Endothelial cell of umbilical vein (primary cell): ENCODE results near the gene ERBB2. TPM values are rescaled to one million over a fixed set of nuclear protein-coding genes. Genes with fewer than 3 reads are reported as not detected.

ENCODE experiments used
- BruUV-seq: library from RNA; stranded (reverse); fragments of 400-500 nt; replicated peaks from 2 replicates; lab custom pipeline; 2021; lab: Mats Ljungman, UMichigan
- CTCF ChIA-PET: fragments of 300-600, 350-600 bp; sonication (Branson Sonifier 250); formaldehyde crosslinking; loops from one replicate; lab custom pipeline; 2021; ENCODE audit warnings: antibody characterized with exemption, inconsistent platforms; lab: Charles Lee
- POLR2A ChIA-PET: fragments of 300-600, 350-600 bp; sonication (Branson Sonifier 250); formaldehyde crosslinking; loops from one replicate; lab custom pipeline; 2021; ENCODE audit warnings: antibody characterized with exemption, inconsistent platforms; lab: Charles Lee
- DNase-seq: peaks from one replicate; pipeline ENCODE4 v3.0.0-alpha.2; 2011; ENCODE audit warnings: low read depth, low spot score
- FAIRE-seq: peaks from 2 replicates; lab custom pipeline; 2011; peaks lifted over from hg19 to GRCh38; lab: Jason Lieb, UNC
- H2AFZ ChIP-seq: 2 replicates; pipeline ENCODE4 v1.6.0; 2012; ENCODE audit warnings: low read depth, low read length, control low read depth, inconsistent platforms
- H3K27ac ChIP-seq: 2 replicates; pipeline ENCODE4 v1.5.1; 2011; ENCODE audit warnings: low read depth, mild to moderate bottlenecking, control low read depth, low read length, moderate library complexity; ENCODE audit not compliant: insufficient read depth
- H3K27me3 ChIP-seq, 2 experiments: 2 replicates each; pipeline versions ENCODE4 v1.6.0 to v1.6.1; 2011; ENCODE audit warnings: low read length in 2 of 2, mixed read lengths in 1 of 2; ENCODE audit not compliant: control insufficient read depth in 2 of 2, insufficient read depth in 2 of 2
- H3K36me3 ChIP-seq, 2 experiments: 2 replicates in 1 of 2; 3 replicates in 1 of 2; pipeline ENCODE4 v1.5.1; 2011; ENCODE audit warnings: low read length in 2 of 2, mild to moderate bottlenecking in 1 of 2, moderate library complexity in 1 of 2; ENCODE audit not compliant: control insufficient read depth in 2 of 2, insufficient read depth in 2 of 2; ENCODE audit errors: extremely low read depth in 1 of 2
- H3K4me1 ChIP-seq: 3 replicates; pipeline ENCODE4 v1.5.1; 2011; ENCODE audit warnings: mild to moderate bottlenecking, low read length; ENCODE audit not compliant: control insufficient read depth, insufficient read depth; ENCODE audit errors: extremely low read depth
- H3K4me2 ChIP-seq: 2 replicates; pipeline ENCODE4 v1.6.1; 2011; ENCODE audit warnings: low read length, control low read depth, mixed read lengths; ENCODE audit not compliant: insufficient read depth
- H3K4me3 ChIP-seq, 3 experiments: fragments of 200-600 bp in 1 of 3; sonication (generic), shearing (Covaris generic) in 1 of 3; replicated peaks in 1 of 3; 2 replicates each; pipeline ENCODE4 v1.5.1; 2011 to 2016; ENCODE audit warnings: control low read depth in 3 of 3, low read length in 3 of 3, mild to moderate bottlenecking in 2 of 3, inconsistent platforms in 1 of 3, low read depth in 1 of 3, moderate library complexity in 1 of 3; ENCODE audit not compliant: insufficient read depth in 1 of 3
- H3K79me2 ChIP-seq: 2 replicates; pipeline ENCODE4 v1.6.0; 2012; ENCODE audit warnings: low read length, inconsistent platforms; ENCODE audit not compliant: control insufficient read depth, insufficient read depth
- H3K9ac ChIP-seq: replicated peaks from 2 replicates; pipeline ENCODE3; 2011; ENCODE audit warnings: low read length, control low read depth; ENCODE audit not compliant: insufficient read depth; ENCODE audit errors: extremely low read depth
- H3K9me1 ChIP-seq: replicated peaks from 3 replicates; pipeline ENCODE4 v1.6.0; 2011; ENCODE audit warnings: mild to moderate bottlenecking, low read length; ENCODE audit not compliant: control insufficient read depth, insufficient read depth; ENCODE audit errors: extremely low read depth
- H3K9me3 ChIP-seq: replicated peaks from 2 replicates; pipeline ENCODE4 v1.5.1; 2012; ENCODE audit warnings: low read length, inconsistent platforms; ENCODE audit not compliant: control insufficient read depth, insufficient read depth
- H4K20me1 ChIP-seq: replicated peaks from 2 replicates; pipeline ENCODE3; 2011; ENCODE audit warnings: mild to moderate bottlenecking, low read length; ENCODE audit not compliant: control insufficient read depth, insufficient read depth; ENCODE audit errors: extremely low read depth
- CTCF ChIP-seq, 2 donors: IDR thresholded peaks; 1 replicate in 1 of 2; 2 replicates in 1 of 2; pipeline ENCODE4 v1.5.1; 2011; ENCODE audit warnings: low read length in 2 of 2, mild to moderate bottlenecking in 2 of 2, moderate library complexity in 2 of 2, control low read depth in 1 of 2, inconsistent platforms in 1 of 2, low read depth in 1 of 2; ENCODE audit not compliant: insufficient read depth in 1 of 2; ENCODE audit errors: extremely low read depth in 1 of 2
- FOS ChIP-seq: IDR thresholded peaks from 2 replicates; pipeline ENCODE4 v1.6.1; 2011; ENCODE audit warnings: mild to moderate bottlenecking, low read length, moderate library complexity, borderline replicate concordance; ENCODE audit not compliant: insufficient read depth
- GATA2 ChIP-seq: IDR thresholded peaks from 2 replicates; pipeline ENCODE4 v1.7.0; 2011; ENCODE audit warnings: low read depth, mild to moderate bottlenecking, moderate library complexity, mixed read lengths, low read length; ENCODE audit not compliant: insufficient read length, insufficient read depth
- MAX ChIP-seq: IDR thresholded peaks from 2 replicates; pipeline ENCODE4 v1.6.1; 2011; ENCODE audit not compliant: insufficient read depth, insufficient read length
- MYC ChIP-seq: IDR thresholded peaks from one replicate; pipeline ENCODE4 v1.6.1; 2011; ENCODE audit warnings: mild to moderate bottlenecking, low read depth, low read length
- POLR2A ChIP-seq: IDR thresholded peaks from 2 replicates; pipeline ENCODE4 v1.6.1; 2012; ENCODE audit warnings: low read depth, mild to moderate bottlenecking, control low read depth, low read length
- POLR2AphosphoS5 ChIP-seq: IDR thresholded peaks from 2 replicates; pipeline ENCODE4 v1.6.1; 2012; ENCODE audit warnings: low read depth, mild to moderate bottlenecking, control low read depth, low read length, moderate library complexity; ENCODE audit not compliant: insufficient read depth
- dilution Hi-C: fragments of 300-500 bp; cut with MboI; formaldehyde crosslinking; loops from one replicate; pipeline ENCODE4 v1.15.0; 2019; ENCODE audit warnings: low sequenced_read_pairs; ENCODE audit not compliant: extremely low pct_ligation_motif_present
- intact Hi-C: fragments of 100-400 bp; cut with micrococcal nuclease; formaldehyde crosslinking; loops from one replicate; pipeline ENCODE4 v1.10.0; 2022
- polyA plus RNA-seq, 4 experiments: library from polyadenylated mRNA; depleted of rRNA in 3 of 4; stranded (reverse) in 3 of 4; unstranded in 1 of 4; fragments of >200 nt; gene quantifications; 2 replicates each; pipeline versions ENCODE4 v1.2.1 to v1.2.3, GENCODE V29; 2011 to 2012; ENCODE audit warnings: missing spikeins in 1 of 4
- total RNA-seq: library from RNA; stranded (reverse); gene quantifications from 2 replicates; pipeline ENCODE4 v1.2.3, GENCODE V29; 2021

The ERBB2 gene
- total and polyA plus RNA-seq, 2 donors (not counting 3 experiments of a cell fraction or from before 2014, with no cell fraction given), result 20.6 to 32.9 TPM

- FAIRE-seq (no peak), DNase-seq (no peak)
- dilution Hi-C loops (no loop called here), intact Hi-C loops (no loop called here)
- H3K9me1 ChIP-seq, result no peaks in the 10 kb centered on the region
- H3K79me2 ChIP-seq, result no peaks in the 10 kb centered on the region
- POLR2A ChIA-PET, result no interaction called here
- no TSS peak for BruUV-seq
- H3K9me3 ChIP-seq, result no peaks in the 10 kb centered on the region
- H3K4me2 ChIP-seq, result no peak overlapping the region
- peaks cover 19% of the 10 kb centered on the region for H3K4me1 ChIP-seq
- H3K27me3 ChIP-seq, result no peaks in the 10 kb centered on the region
- H3K9ac ChIP-seq, result no peak overlapping the region
- no peak overlapping the region for H3K4me3 ChIP-seq
- H3K36me3 ChIP-seq, result peaks cover 0 to 3% of the 10 kb centered on the region in 2 experiments
- CTCF ChIA-PET, result interaction anchor here (1.7 to 3.2 kb wide), 2 partner anchors 20 to 99 kb away, joined by 13 to 25 read pairs; partner anchors contain the start of gene ERBB2
- H4K20me1 ChIP-seq, result no peaks in the 10 kb centered on the region
- TF ChIP-seq GATA2, result no peak
- TF ChIP-seq FOS, result no peak
- TF ChIP-seq POLR2AphosphoS5, result no peak
- TF ChIP-seq MAX, result no peak
- TF ChIP-seq POLR2A, result no peak
- TF ChIP-seq CTCF (IDR thresholded peaks at IDR 0.05; ENCODE audit: extremely low read depth in 1 of 2, insufficient read depth in 1 of 2, low read depth in 1 of 2, low read length in 2 of 2), result no peak
- TF ChIP-seq MYC, result no peak
- H3K27ac ChIP-seq, result no peak overlapping the region
- H2AFZ ChIP-seq, result no peak overlapping the region
Observed at GRCh38 chr17:39719563-39720355, 19.9 kb downstream of the ERBB2 start.
